HepG2 (cell line): ENCODE measurements around the gene PIH1D2. TPM values are rescaled to one million over a fixed set of nuclear protein-coding genes. Genes with fewer than 3 reads are reported as not detected.

Experiments used
- FOXC1 ChIP-seq: sonication (generic); formaldehyde crosslinking; IDR thresholded peaks from 2 replicates; pipeline ENCODE4 v1.8.0; 2022; ENCODE audit warnings: mild to moderate bottlenecking, missing genetic modification reagents, borderline replicate concordance
- HES4 ChIP-seq: sonication (generic); formaldehyde crosslinking; IDR thresholded peaks from 2 replicates; pipeline ENCODE4 v1.9.0; 2021; ENCODE audit warnings: mild to moderate bottlenecking, missing genetic modification reagents, borderline replicate concordance
- NKX3-1 ChIP-seq: sonication (generic); formaldehyde crosslinking; IDR thresholded peaks from 2 replicates; pipeline ENCODE4 v1.5.0; 2020; ENCODE audit warnings: missing genetic modification reagents
- NR1H2 ChIP-seq: sonication (generic); formaldehyde crosslinking; IDR thresholded peaks from 2 replicates; pipeline ENCODE4 v1.8.1; 2022; ENCODE audit warnings: low read depth, missing genetic modification reagents, borderline replicate concordance
- PLRG1 ChIP-seq: fragments of 450-650 bp; conservative IDR thresholded peaks from 2 replicates; pipeline ENCODE4 v1.6.1; 2016
- ZFP62 ChIP-seq: sonication (generic); formaldehyde crosslinking; IDR thresholded peaks from 2 replicates; pipeline ENCODE4 v1.4.0; 2020; ENCODE audit warnings: missing genetic modification reagents
- ZNF101 ChIP-seq: sonication (generic); formaldehyde crosslinking; IDR thresholded peaks from 2 replicates; pipeline ENCODE4 v1.4.0; 2020; ENCODE audit warnings: mild to moderate bottlenecking, low read depth, missing genetic modification reagents, borderline replicate concordance
- ZNF3 ChIP-seq: IDR thresholded peaks from 2 replicates; pipeline ENCODE4 v1.7.0; 2017; ENCODE audit warnings: inconsistent platforms
- ZNF460 ChIP-seq: sonication (generic); formaldehyde crosslinking; IDR thresholded peaks from 2 replicates; pipeline ENCODE4 v1.5.1; 2020; ENCODE audit warnings: missing genetic modification reagents, mild to moderate bottlenecking, borderline replicate concordance
- ZNF746 ChIP-seq: sonication (generic); formaldehyde crosslinking; IDR thresholded peaks from 2 replicates; pipeline ENCODE4 v1.8.0; 2022; ENCODE audit warnings: mild to moderate bottlenecking, missing genetic modification reagents
- polyA plus RNA-seq, 8 experiments: library from polyadenylated mRNA; depleted of rRNA in 3 of 8; stranded (reverse) in 7 of 8; unstranded in 1 of 8; fragments of >200 nt; fragmentation: Illumina TruSeq in 4 of 8; extraction: Trizol in 4 of 8; gene quantifications; 2 replicates each; pipeline versions ENCODE4 v1.2.1 to v1.2.3, GENCODE V29; 2011 to 2016; ENCODE audit warnings: low read depth in 4 of 8, missing spikeins in 1 of 8, mixed read lengths in 1 of 8; ENCODE audit not compliant: insufficient read depth in 1 of 8
- total RNA-seq, 5 experiments: library from RNA; depleted of rRNA; stranded (reverse); fragments of >200 nt; fragmentation: Illumina TruSeq; extraction: Trizol; gene quantifications; 2 replicates each; pipeline ENCODE4 v1.2.3, GENCODE V29; 2016; ENCODE audit warnings: low read depth in 1 of 5
- TF ChIP-seq, protein P1 (sequence below): sonication (generic); formaldehyde crosslinking; IDR thresholded peaks from 2 replicates; pipeline ENCODE4 v1.4.0; 2020; ENCODE audit warnings: missing genetic modification reagents
- TF ChIP-seq, protein P2 (sequence below): sonication (generic); formaldehyde crosslinking; IDR thresholded peaks from 2 replicates; pipeline ENCODE4 v1.5.0; 2020; ENCODE audit warnings: mild to moderate bottlenecking, missing genetic modification reagents
- TF ChIP-seq, protein P3 (sequence below): sonication (generic); formaldehyde crosslinking; IDR thresholded peaks from 2 replicates; pipeline ENCODE4 v1.5.1; 2020; ENCODE audit warnings: mild to moderate bottlenecking, missing genetic modification reagents, borderline replicate concordance
- TF ChIP-seq, protein P4 (sequence below): sonication (generic); formaldehyde crosslinking; IDR thresholded peaks from 2 replicates; pipeline ENCODE4 v1.8.0; 2022; ENCODE audit warnings: mild to moderate bottlenecking, missing genetic modification reagents; ENCODE audit not compliant: insufficient replicate concordance
- TF ChIP-seq, protein P5 (sequence below): sonication (generic); formaldehyde crosslinking; IDR thresholded peaks from 2 replicates; pipeline ENCODE4 v1.5.1; 2020; ENCODE audit warnings: missing genetic modification reagents, mild to moderate bottlenecking, borderline replicate concordance
- TF ChIP-seq, protein P6 (sequence below): sonication (generic); formaldehyde crosslinking; IDR thresholded peaks from 2 replicates; pipeline ENCODE4 v1.8.0; 2022; ENCODE audit warnings: mild to moderate bottlenecking, missing genetic modification reagents

PIH1D2 gene
- total and polyA plus RNA-seq, 2 of the 13 experiments (the other 11 are each of a cell fraction or from before 2014, with no cell fraction given) = 0.49 to 2.7 TPM

DNA sequence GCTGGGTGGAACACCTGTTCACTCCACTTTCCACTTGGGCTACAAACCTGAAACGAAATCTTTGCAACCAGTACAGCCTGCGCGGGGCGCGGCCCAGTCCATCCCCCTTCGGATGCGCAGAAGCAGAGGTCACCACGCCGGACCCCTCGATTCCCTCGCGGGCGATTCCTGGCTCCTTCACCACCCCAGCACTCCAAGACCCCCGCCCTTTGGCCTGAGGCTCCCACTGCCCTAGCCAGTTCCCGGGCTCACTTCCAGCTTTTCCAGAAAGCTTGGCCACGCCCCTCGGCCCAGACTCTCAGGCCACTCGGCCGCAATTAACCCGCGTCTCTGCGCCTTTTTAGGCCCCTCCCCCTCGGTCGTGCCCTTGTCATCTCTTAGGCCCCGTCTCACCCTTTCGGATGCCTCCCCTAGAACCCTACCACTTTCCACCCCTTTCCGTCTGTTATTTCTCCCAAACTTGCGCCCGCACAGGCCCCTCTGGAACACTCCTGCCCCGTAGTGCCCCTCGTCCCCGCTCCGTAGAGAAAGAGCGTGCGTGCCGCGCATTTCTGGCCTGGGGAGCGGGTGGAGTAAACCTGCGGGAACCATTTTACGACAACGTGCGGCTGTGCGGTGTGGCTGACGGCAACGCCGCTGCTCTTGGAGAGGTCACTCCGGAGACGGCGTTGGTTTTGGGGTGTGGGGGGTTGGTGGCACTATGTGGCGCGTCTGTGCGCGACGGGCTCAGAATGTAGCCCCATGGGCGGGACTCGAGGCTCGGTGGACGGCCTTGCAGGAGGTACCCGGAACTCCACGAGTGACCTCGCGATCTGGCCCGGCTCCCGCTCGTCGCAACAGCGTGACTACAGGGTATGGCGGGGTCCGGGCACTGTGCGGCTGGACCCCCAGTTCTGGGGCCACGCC, 48.8 kb downstream of the PIH1D2 start, which contains the start of gene DLAT (continued):
- TF ChIP-seq, protein P1, sequence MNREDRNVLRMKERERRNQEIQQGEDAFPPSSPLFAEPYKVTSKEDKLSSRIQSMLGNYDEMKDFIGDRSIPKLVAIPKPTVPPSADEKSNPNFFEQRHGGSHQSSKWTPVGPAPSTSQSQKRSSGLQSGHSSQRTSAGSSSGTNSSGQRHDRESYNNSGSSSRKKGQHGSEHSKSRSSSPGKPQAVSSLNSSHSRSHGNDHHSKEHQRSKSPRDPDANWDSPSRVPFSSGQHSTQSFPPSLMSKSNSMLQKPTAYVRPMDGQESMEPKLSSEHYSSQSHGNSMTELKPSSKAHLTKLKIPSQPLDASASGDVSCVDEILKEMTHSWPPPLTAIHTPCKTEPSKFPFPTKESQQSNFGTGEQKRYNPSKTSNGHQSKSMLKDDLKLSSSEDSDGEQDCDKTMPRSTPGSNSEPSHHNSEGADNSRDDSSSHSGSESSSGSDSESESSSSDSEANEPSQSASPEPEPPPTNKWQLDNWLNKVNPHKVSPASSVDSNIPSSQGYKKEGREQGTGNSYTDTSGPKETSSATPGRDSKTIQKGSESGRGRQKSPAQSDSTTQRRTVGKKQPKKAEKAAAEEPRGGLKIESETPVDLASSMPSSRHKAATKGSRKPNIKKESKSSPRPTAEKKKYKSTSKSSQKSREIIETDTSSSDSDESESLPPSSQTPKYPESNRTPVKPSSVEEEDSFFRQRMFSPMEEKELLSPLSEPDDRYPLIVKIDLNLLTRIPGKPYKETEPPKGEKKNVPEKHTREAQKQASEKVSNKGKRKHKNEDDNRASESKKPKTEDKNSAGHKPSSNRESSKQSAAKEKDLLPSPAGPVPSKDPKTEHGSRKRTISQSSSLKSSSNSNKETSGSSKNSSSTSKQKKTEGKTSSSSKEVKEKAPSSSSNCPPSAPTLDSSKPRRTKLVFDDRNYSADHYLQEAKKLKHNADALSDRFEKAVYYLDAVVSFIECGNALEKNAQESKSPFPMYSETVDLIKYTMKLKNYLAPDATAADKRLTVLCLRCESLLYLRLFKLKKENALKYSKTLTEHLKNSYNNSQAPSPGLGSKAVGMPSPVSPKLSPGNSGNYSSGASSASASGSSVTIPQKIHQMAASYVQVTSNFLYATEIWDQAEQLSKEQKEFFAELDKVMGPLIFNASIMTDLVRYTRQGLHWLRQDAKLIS = no peak
- TF ChIP-seq, protein P2, sequence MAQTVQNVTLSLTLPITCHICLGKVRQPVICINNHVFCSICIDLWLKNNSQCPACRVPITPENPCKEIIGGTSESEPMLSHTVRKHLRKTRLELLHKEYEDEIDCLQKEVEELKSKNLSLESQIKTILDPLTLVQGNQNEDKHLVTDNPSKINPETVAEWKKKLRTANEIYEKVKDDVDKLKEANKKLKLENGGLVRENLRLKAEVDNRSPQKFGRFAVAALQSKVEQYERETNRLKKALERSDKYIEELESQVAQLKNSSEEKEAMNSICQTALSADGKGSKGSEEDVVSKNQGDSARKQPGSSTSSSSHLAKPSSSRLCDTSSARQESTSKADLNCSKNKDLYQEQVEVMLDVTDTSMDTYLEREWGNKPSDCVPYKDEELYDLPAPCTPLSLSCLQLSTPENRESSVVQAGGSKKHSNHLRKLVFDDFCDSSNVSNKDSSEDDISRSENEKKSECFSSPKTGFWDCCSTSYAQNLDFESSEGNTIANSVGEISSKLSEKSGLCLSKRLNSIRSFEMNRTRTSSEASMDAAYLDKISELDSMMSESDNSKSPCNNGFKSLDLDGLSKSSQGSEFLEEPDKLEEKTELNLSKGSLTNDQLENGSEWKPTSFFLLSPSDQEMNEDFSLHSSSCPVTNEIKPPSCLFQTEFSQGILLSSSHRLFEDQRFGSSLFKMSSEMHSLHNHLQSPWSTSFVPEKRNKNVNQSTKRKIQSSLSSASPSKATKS (CRISPR knock-in tag) = no peak
- TF ChIP-seq ZNF101 (CRISPR knock-in tag) = peak; percentile 23; the same call in 1 of the 2 replicates
- TF ChIP-seq NR1H2 (CRISPR knock-in tag) = no peak
- TF ChIP-seq, protein P3, sequence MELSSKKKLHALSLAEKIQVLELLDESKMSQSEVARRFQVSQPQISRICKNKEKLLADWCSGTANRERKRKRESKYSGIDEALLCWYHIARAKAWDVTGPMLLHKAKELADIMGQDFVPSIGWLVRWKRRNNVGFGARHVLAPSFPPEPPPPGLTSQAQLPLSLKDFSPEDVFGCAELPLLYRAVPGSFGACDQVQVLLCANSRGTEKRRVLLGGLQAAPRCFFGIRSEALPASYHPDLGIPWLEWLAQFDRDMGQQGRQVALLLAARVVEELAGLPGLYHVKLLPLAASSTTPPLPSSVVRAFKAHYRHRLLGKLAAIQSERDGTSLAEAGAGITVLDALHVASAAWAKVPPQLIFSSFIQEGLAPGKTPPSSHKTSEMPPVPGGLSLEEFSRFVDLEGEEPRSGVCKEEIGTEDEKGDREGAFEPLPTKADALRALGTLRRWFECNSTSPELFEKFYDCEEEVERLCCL (CRISPR knock-in tag) = no peak
- TF ChIP-seq HES4 (CRISPR knock-in tag) = no peak
- TF ChIP-seq, protein P4, sequence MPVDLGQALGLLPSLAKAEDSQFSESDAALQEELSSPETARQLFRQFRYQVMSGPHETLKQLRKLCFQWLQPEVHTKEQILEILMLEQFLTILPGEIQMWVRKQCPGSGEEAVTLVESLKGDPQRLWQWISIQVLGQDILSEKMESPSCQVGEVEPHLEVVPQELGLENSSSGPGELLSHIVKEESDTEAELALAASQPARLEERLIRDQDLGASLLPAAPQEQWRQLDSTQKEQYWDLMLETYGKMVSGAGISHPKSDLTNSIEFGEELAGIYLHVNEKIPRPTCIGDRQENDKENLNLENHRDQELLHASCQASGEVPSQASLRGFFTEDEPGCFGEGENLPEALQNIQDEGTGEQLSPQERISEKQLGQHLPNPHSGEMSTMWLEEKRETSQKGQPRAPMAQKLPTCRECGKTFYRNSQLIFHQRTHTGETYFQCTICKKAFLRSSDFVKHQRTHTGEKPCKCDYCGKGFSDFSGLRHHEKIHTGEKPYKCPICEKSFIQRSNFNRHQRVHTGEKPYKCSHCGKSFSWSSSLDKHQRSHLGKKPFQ (CRISPR knock-in tag) = peak; percentile 75
- TF ChIP-seq, protein P5, sequence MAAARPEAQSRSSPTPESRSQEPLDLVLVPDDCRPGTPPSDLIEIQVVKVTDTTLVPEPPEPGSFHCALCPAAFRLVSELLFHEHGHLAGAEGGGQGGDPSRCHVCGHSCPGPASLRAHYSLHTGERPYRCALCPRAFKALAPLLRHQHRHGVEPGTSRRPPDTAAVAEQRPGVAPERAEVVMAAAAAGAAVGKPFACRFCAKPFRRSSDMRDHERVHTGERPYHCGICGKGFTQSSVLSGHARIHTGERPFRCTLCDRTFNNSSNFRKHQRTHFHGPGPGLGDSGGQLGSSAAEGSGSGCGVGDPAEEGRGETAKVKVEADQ = no peak; the same call in 1 of the 2 replicates
- no peak for TF ChIP-seq PLRG1
- TF ChIP-seq ZFP62 (CRISPR knock-in tag) = no peak
- peak; percentile 45; the same call in 1 of the 2 replicates for TF ChIP-seq ZNF460 (CRISPR knock-in tag)
- TF ChIP-seq, protein P6, sequence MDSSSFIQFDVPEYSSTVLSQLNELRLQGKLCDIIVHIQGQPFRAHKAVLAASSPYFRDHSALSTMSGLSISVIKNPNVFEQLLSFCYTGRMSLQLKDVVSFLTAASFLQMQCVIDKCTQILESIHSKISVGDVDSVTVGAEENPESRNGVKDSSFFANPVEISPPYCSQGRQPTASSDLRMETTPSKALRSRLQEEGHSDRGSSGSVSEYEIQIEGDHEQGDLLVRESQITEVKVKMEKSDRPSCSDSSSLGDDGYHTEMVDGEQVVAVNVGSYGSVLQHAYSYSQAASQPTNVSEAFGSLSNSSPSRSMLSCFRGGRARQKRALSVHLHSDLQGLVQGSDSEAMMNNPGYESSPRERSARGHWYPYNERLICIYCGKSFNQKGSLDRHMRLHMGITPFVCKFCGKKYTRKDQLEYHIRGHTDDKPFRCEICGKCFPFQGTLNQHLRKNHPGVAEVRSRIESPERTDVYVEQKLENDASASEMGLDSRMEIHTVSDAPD (CRISPR knock-in tag) = peak; percentile 85; the same call in 1 of the 2 replicates
- peak; percentile 78; the same call in 1 of the 2 replicates for TF ChIP-seq ZNF746
- TF ChIP-seq ZNF3 (CRISPR knock-in tag) = no peak
- TF ChIP-seq NKX3-1 (CRISPR knock-in tag) = peak; percentile 83; the same call in 1 of the 2 replicates
- peak; percentile 86 for TF ChIP-seq FOXC1 (CRISPR knock-in tag)
